Mucosa of descending colon (tissue), 3 donors: Measurements from ENCODE around the gene LRR1. TPM values are rescaled to one million over a fixed set of nuclear protein-coding genes. Genes with fewer than 3 reads are reported as not detected.

Experiments used
- ATAC-seq: fragments of 200-7000 bp; cut with Tn5 transposase; one replicate; pipeline ENCODE4 v1.9.1; 2020; ENCODE audit warnings: mild to moderate bottlenecking, moderate library complexity
- DNase-seq, 3 donors: peaks; one replicate each; pipeline ENCODE4 v3.0.0-alpha.2; 2020
- H3K36me3 ChIP-seq: fragments of 200-600 bp; one replicate; pipeline ENCODE4 v1.8.0; 2021; ENCODE audit warnings: low read depth, mild to moderate bottlenecking
- H3K4me1 ChIP-seq: fragments of 200-600 bp; one replicate; pipeline ENCODE4 v1.8.0; 2021; ENCODE audit warnings: low read depth, mild to moderate bottlenecking
- H3K4me3 ChIP-seq: fragments of 200-600 bp; one replicate; pipeline ENCODE4 v1.8.0; 2021; ENCODE audit warnings: mild to moderate bottlenecking
- H3K9me3 ChIP-seq: fragments of 200-600 bp; one replicate; pipeline ENCODE4 v1.8.0; 2021; ENCODE audit warnings: mild to moderate bottlenecking
- CTCF ChIP-seq: fragments of 200-600 bp; IDR thresholded peaks from one replicate; pipeline ENCODE4 v1.8.0; 2022; ENCODE audit warnings: antibody characterized with exemption, mild to moderate bottlenecking
- intact Hi-C, 2 donors: fragments of 100-400 bp; cut with DNase I in 1 of 2; cut with micrococcal nuclease in 1 of 2; formaldehyde crosslinking; loops; one replicate each; pipeline versions ENCODE4 v1.11.0 to v1.11.1; 2022; cut with DNase I, micrococcal nuclease
- total RNA-seq, 3 donors: library from RNA; stranded (reverse); fragmentation: NEBNext Ultra II Directional in 2 of 3; extraction: Animal tissue kit (Norgen Biotek cat#: 25700) in 2 of 3; gene quantifications; one replicate each; pipeline versions ENCODE4 v1.2.1 to v1.2.4, GENCODE V29; 2021 to 2023
- donor health status: DM: no; HTN: no; CAD: no; lungs with moderate emphysema.
- donor health status: DM: no; HTN: no; CAD: no.
- donor health status: DM: no; HTN: yes; CAD: no.

The LRR1 gene
- total RNA-seq, 3 donors from 2014 or later: 15.3 to 19.7 (median 17.5) TPM

- H3K4me1 ChIP-seq: peaks cover 31% of the 10 kb centered on the region
- H3K36me3 ChIP-seq: no peaks in the 10 kb centered on the region
- intact Hi-C loops: no loop called here
- no peak for TF ChIP-seq CTCF
- ATAC-seq (peak; percentile 37), DNase-seq (peak in 1 of 3 donors; percentile 21)
- H3K4me3 ChIP-seq: no peak overlapping the region
- no peaks in the 10 kb centered on the region for H3K9me3 ChIP-seq
These were observed 25.4 kb downstream of the LRR1 start for GRCh38 chr14:49623941-49624839.

GRCh38 chr14:49633640-49634546 is 35.2 kb downstream of the LRR1 start:
- TF ChIP-seq CTCF: peak; percentile 86
- ATAC-seq (peak; percentile 93), DNase-seq (peak; percentile 88 to 97 (median 94))
- intact Hi-C loops: loop anchor here (5.0 to 10.0 kb wide), 2 partner anchors 131 to 133 kb away; partner anchors contain the start of gene KLHDC2 (in 2 of the 2)
- Histone ChIP-seq H3K36me3 (no peaks in the 10 kb centered on the region), H3K9me3 (no peaks in the 10 kb centered on the region), H3K4me1 (peaks cover 9% of the 10 kb centered on the region), H3K4me3 (peak overlapping the region; percentile 96)

GRCh38 chr14:49634547-49635334 is 36.0 kb downstream of the LRR1 start, which contains the start of gene DNAAF2:
DNAAF2 (minus strand) TSS chr14:49635244; CDS start chr14:49635149, 95 bp downstream.
- intact Hi-C loops: loop anchor here (5.0 to 10.0 kb wide), 2 partner anchors 130 to 133 kb away; partner anchors contain the start of gene KLHDC2 (in 2 of the 2)
- H3K36me3 ChIP-seq: no peaks in the 10 kb centered on the region
- H3K4me3 ChIP-seq: peak within 1 kb of the TSS; percentile 96
- H3K9me3 ChIP-seq: no peaks in the 10 kb centered on the region
- no peak for TF ChIP-seq CTCF
- H3K4me1 ChIP-seq: peaks cover 9% of the 10 kb centered on the region
- DNase-seq (peak; percentile 75 to 85 (median 82)), ATAC-seq (peak; percentile 70)

- DNase-seq (no peak), ATAC-seq (no peak)
- Histone ChIP-seq H3K36me3 (no peaks in the 10 kb centered on the region), H3K9me3 (no peaks in the 10 kb centered on the region), H3K4me1 (peaks cover 21% of the 10 kb centered on the region), H3K4me3 (no peak overlapping the region)
- intact Hi-C loops: loop anchor here in 1 of 2 donors (10.0 kb wide), 1 partner anchor 128 kb away; the partner anchor contains the start of gene KLHDC2
- no peak for TF ChIP-seq CTCF
These were observed 38.1 kb downstream of the LRR1 start for GRCh38 chr14:49636866-49637265.
